ENCODE results near the gene RPL27A.

- TF ChIP-seq TCF7 (CRISPR knock-in tag; IDR thresholded peaks at IDR 0.05; ENCODE audit: low read depth) (no peak), SMAD3 (CRISPR knock-in tag; IDR thresholded peaks at IDR 0.05; ENCODE audit: borderline replicate concordance) (no peak), SP1 (CRISPR knock-in tag; conservative IDR thresholded peaks at IDR 0.05) (no peak)
- TF ChIP-seq, protein P1, sequence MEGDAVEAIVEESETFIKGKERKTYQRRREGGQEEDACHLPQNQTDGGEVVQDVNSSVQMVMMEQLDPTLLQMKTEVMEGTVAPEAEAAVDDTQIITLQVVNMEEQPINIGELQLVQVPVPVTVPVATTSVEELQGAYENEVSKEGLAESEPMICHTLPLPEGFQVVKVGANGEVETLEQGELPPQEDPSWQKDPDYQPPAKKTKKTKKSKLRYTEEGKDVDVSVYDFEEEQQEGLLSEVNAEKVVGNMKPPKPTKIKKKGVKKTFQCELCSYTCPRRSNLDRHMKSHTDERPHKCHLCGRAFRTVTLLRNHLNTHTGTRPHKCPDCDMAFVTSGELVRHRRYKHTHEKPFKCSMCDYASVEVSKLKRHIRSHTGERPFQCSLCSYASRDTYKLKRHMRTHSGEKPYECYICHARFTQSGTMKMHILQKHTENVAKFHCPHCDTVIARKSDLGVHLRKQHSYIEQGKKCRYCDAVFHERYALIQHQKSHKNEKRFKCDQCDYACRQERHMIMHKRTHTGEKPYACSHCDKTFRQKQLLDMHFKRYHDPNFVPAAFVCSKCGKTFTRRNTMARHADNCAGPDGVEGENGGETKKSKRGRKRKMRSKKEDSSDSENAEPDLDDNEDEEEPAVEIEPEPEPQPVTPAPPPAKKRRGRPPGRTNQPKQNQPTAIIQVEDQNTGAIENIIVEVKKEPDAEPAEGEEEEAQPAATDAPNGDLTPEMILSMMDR (IDR thresholded peaks at IDR 0.05), result no peak
- TF ChIP-seq, protein P2, sequence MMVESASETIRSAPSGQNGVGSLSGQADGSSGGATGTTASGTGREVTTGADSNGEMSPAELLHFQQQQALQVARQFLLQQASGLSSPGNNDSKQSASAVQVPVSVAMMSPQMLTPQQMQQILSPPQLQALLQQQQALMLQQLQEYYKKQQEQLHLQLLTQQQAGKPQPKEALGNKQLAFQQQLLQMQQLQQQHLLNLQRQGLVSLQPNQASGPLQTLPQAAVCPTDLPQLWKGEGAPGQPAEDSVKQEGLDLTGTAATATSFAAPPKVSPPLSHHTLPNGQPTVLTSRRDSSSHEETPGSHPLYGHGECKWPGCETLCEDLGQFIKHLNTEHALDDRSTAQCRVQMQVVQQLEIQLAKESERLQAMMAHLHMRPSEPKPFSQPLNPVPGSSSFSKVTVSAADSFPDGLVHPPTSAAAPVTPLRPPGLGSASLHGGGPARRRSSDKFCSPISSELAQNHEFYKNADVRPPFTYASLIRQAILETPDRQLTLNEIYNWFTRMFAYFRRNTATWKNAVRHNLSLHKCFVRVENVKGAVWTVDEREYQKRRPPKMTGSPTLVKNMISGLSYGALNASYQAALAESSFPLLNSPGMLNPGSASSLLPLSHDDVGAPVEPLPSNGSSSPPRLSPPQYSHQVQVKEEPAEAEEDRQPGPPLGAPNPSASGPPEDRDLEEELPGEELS (CRISPR knock-in tag; IDR thresholded peaks at IDR 0.05), result no peak
Observed at GRCh38 chr11:8739309-8739793, 56.8 kb downstream of the RPL27A start.
